BLaER1 (cell line): ENCODE data around the gene TMEM31.

ENCODE experiments used
- H3K27ac ChIP-seq: shearing (Covaris generic); formaldehyde crosslinking; 2 replicates; pipeline ENCODE4 v1.8.1; 2022
- H3K27me3 ChIP-seq: shearing (Covaris generic); formaldehyde crosslinking; 2 replicates; pipeline ENCODE4 v1.8.1; 2022
- H3K36me3 ChIP-seq: shearing (Covaris generic); formaldehyde crosslinking; 2 replicates; pipeline ENCODE4 v1.8.1; 2022
- H3K4me1 ChIP-seq: shearing (Covaris generic); formaldehyde crosslinking; 2 replicates; pipeline ENCODE4 v1.8.1; 2022
- H3K4me2 ChIP-seq: shearing (Covaris generic); formaldehyde crosslinking; 2 replicates; pipeline ENCODE4 v1.8.1; 2022
- H3K4me3 ChIP-seq: shearing (Covaris generic); formaldehyde crosslinking; 2 replicates; pipeline ENCODE4 v1.8.1; 2022
- H3K9ac ChIP-seq: shearing (Covaris generic); formaldehyde crosslinking; 2 replicates; pipeline ENCODE4 v1.8.1; 2022
- H3K9me3 ChIP-seq: shearing (Covaris generic); formaldehyde crosslinking; 2 replicates; pipeline ENCODE4 v1.8.1; 2022
- H4K20me1 ChIP-seq: shearing (Covaris generic); formaldehyde crosslinking; 2 replicates; pipeline ENCODE4 v1.8.1; 2022
- Cebpa-rat ChIP-seq: shearing (Covaris generic); IDR thresholded peaks from 2 replicates; pipeline ENCODE4 v1.8.1; 2022

The TMEM31 gene

GRCh38 chrX:103710609-103711008 lies at the start of gene TMEM31:
Gene TMEM31 (plus strand): TSS chrX:103710909. CDS start chrX:103712259, 1,350 bp downstream.
- TF ChIP-seq Cebpa-rat: no peak
- H3K9ac ChIP-seq: no peak within 1 kb of the TSS
- no peak within 1 kb of the TSS for H3K4me3 ChIP-seq
- H4K20me1 ChIP-seq: no peaks in the 10 kb centered on the region
- H3K4me1 ChIP-seq: no peaks in the 10 kb centered on the region
- H3K27me3 ChIP-seq: no peaks in the 10 kb centered on the region
- no peaks in the 10 kb centered on the region for H3K36me3 ChIP-seq
- no peak within 1 kb of the TSS for H3K4me2 ChIP-seq
- H3K27ac ChIP-seq: no peak within 1 kb of the TSS
- H3K9me3 ChIP-seq: no peaks in the 10 kb centered on the region

- no peak overlapping the region for H3K27ac ChIP-seq
- no peaks in the 10 kb centered on the region for H3K9me3 ChIP-seq
- TF ChIP-seq Cebpa-rat: no peak
- H3K4me3 ChIP-seq: no peak overlapping the region
- no peaks in the 10 kb centered on the region for H4K20me1 ChIP-seq
- no peaks in the 10 kb centered on the region for H3K36me3 ChIP-seq
- no peak overlapping the region for H3K4me2 ChIP-seq
- H3K27me3 ChIP-seq: no peaks in the 10 kb centered on the region
- no peaks in the 10 kb centered on the region for H3K4me1 ChIP-seq
- no peak overlapping the region for H3K9ac ChIP-seq
Observed at GRCh38 chrX:103663981-103664762, 46.5 kb upstream of the TMEM31 start.

GRCh38 chrX:103666202-103667107 lies 44.3 kb upstream of the TMEM31 start:
- no peaks in the 10 kb centered on the region for H4K20me1 ChIP-seq
- no peaks in the 10 kb centered on the region for H3K4me1 ChIP-seq
- no peak overlapping the region for H3K27ac ChIP-seq
- H3K4me3 ChIP-seq: no peak overlapping the region
- no peaks in the 10 kb centered on the region for H3K36me3 ChIP-seq
- H3K4me2 ChIP-seq: no peak overlapping the region
- no peak overlapping the region for H3K9ac ChIP-seq
- TF ChIP-seq Cebpa-rat: no peak
- H3K27me3 ChIP-seq: no peaks in the 10 kb centered on the region
- H3K9me3 ChIP-seq: no peaks in the 10 kb centered on the region

GRCh38 chrX:103669745-103670144 lies 41.0 kb upstream of the TMEM31 start:
- Histone ChIP-seq H4K20me1 (0 out of 2 replicates have a peak, but pooled peaks cover 4% of the 10 kb centered on the region), H3K27me3 (no peaks in the 10 kb centered on the region), H3K9ac (no peak overlapping the region), H3K36me3 (no peaks in the 10 kb centered on the region; the same call in 1 of the 2 replicates), H3K27ac (no peak overlapping the region), H3K4me3 (no peak overlapping the region), H3K4me1 (no peaks in the 10 kb centered on the region), H3K9me3 (no peaks in the 10 kb centered on the region), H3K4me2 (no peak overlapping the region)
- TF ChIP-seq Cebpa-rat: no peak

- Histone ChIP-seq H3K4me2 (no peak overlapping the region), H4K20me1 (peaks cover 41% of the 10 kb centered on the region), H3K27me3 (no peaks in the 10 kb centered on the region; the same call in 1 of the 2 replicates), H3K27ac (no peak overlapping the region), H3K4me3 (no peak overlapping the region), H3K9ac (no peak overlapping the region), H3K36me3 (peaks cover 43% of the 10 kb centered on the region), H3K9me3 (no peaks in the 10 kb centered on the region), H3K4me1 (no peaks in the 10 kb centered on the region)
- TF ChIP-seq Cebpa-rat: no peak
Observed at GRCh38 chrX:103674531-103675454, 35.9 kb upstream of the TMEM31 start.

- Histone ChIP-seq H3K4me3 (no peak overlapping the region), H3K27ac (no peak overlapping the region), H3K36me3 (peaks cover 57% of the 10 kb centered on the region), H3K4me2 (no peak overlapping the region), H3K4me1 (no peaks in the 10 kb centered on the region), H4K20me1 (peaks cover 58% of the 10 kb centered on the region), H3K9ac (no peak overlapping the region), H3K27me3 (no peaks in the 10 kb centered on the region; the same call in 1 of the 2 replicates), H3K9me3 (no peaks in the 10 kb centered on the region)
- TF ChIP-seq Cebpa-rat: no peak
Observed at GRCh38 chrX:103678199-103678993, 32.3 kb upstream of the TMEM31 start.

- Histone ChIP-seq H3K27me3 (no peaks in the 10 kb centered on the region; the same call in 1 of the 2 replicates), H3K4me3 (no peak overlapping the region), H4K20me1 (peaks cover 52% of the 10 kb centered on the region), H3K36me3 (peaks cover 60% of the 10 kb centered on the region), H3K9me3 (no peaks in the 10 kb centered on the region), H3K9ac (no peak overlapping the region), H3K4me1 (peaks cover 16% of the 10 kb centered on the region), H3K27ac (no peak overlapping the region), H3K4me2 (no peak overlapping the region)
- TF ChIP-seq Cebpa-rat: no peak
Observed at GRCh38 chrX:103681443-103681842, 29.3 kb upstream of the TMEM31 start.

GRCh38 chrX:103685396-103685795 lies 25.3 kb upstream of the TMEM31 start:
- H3K9ac ChIP-seq: peak overlapping the region; percentile 85
- peaks cover 21% of the 10 kb centered on the region for H3K36me3 ChIP-seq
- peaks cover 4% of the 10 kb centered on the region; the same call in 1 of the 2 replicates for H3K9me3 ChIP-seq
- H3K4me3 ChIP-seq: peak overlapping the region; percentile 73
- peak overlapping the region; percentile 83; the same call in 1 of the 2 replicates for H3K27ac ChIP-seq
- peaks cover 16% of the 10 kb centered on the region for H3K4me1 ChIP-seq
- H3K4me2 ChIP-seq: peak overlapping the region; percentile 71
- peaks cover 26% of the 10 kb centered on the region for H4K20me1 ChIP-seq
- no peak for TF ChIP-seq Cebpa-rat
- no peaks in the 10 kb centered on the region for H3K27me3 ChIP-seq
